Measurements from ENCODE around the gene FAM110A.

Gene FAM110A

GRCh38 chr20:831251-831650 lies 2.3 kb upstream of the FAM110A start:
- peaks cover 7% of the 10 kb centered on the region for H3K36me3 Mint-ChIP-seq
- peaks cover 29% of the 10 kb centered on the region for H3K4me1 Mint-ChIP-seq
- H3K4me3 Mint-ChIP-seq = no peak overlapping the region
- no peak for ATAC-seq
- H3K9me3 Mint-ChIP-seq = no peaks in the 10 kb centered on the region
- DNase-seq (ENCODE audit: low spot score in 2 of 2) = no peak
- H3K27ac Mint-ChIP-seq = no peak overlapping the region

GRCh38 chr20:831956-832355 lies 1.6 kb upstream of the FAM110A start:
- DNase-seq (ENCODE audit: low spot score in 2 of 2) = no peak
- Mint-ChIP-seq H3K4me1 (peaks cover 36% of the 10 kb centered on the region), H3K4me3 (no peak overlapping the region)

GRCh38 chr20:833121-833449 lies 430 bp upstream of the FAM110A start:
- ATAC-seq (peak; percentile 24), DNase-seq (ENCODE audit: low spot score in 2 of 2) (no peak)
- peak overlapping the region; percentile 78 for H3K4me3 Mint-ChIP-seq

More at GRCh38 chr20:831956-832355, 1.6 kb upstream of the FAM110A start:
- Mint-ChIP-seq H3K9me3 (no peaks in the 10 kb centered on the region), H3K36me3 (peaks cover 14% of the 10 kb centered on the region), H3K27ac (no peak overlapping the region)
- no peak for ATAC-seq

GRCh38 chr20:834151-834746 lies 734 bp downstream of the FAM110A start:
- H3K4me1 Mint-ChIP-seq = peaks cover 51% of the 10 kb centered on the region
- no peak for ATAC-seq

More at GRCh38 chr20:833121-833449, 430 bp upstream of the FAM110A start:
- peaks cover 45% of the 10 kb centered on the region for H3K4me1 Mint-ChIP-seq
- H3K9me3 Mint-ChIP-seq = no peaks in the 10 kb centered on the region
- peaks cover 15% of the 10 kb centered on the region for H3K36me3 Mint-ChIP-seq
- H3K27ac Mint-ChIP-seq = peak overlapping the region; percentile 86

GRCh38 chr20:835608-836045 lies 2.1 kb downstream of the FAM110A start:
- Mint-ChIP-seq H3K4me3 (peak overlapping the region; percentile 78), H3K9me3 (no peaks in the 10 kb centered on the region), H3K36me3 (peaks cover 27% of the 10 kb centered on the region), H3K4me1 (peaks cover 57% of the 10 kb centered on the region), H3K27ac (peak overlapping the region; percentile 81)
- DNase-seq (ENCODE audit: low spot score in 2 of 2) (no peak), ATAC-seq (no peak)

More at GRCh38 chr20:834151-834746, 734 bp downstream of the FAM110A start:
- Mint-ChIP-seq H3K9me3 (no peaks in the 10 kb centered on the region), H3K4me3 (peak overlapping the region; percentile 78), H3K36me3 (peaks cover 18% of the 10 kb centered on the region), H3K27ac (peak overlapping the region; percentile 86)
- no peak for DNase-seq (ENCODE audit: low spot score in 2 of 2)

- H3K9me3 Mint-ChIP-seq = no peaks in the 10 kb centered on the region
- no peak for DNase-seq (ENCODE audit: low spot score in 2 of 2)
- H3K27ac Mint-ChIP-seq = peak overlapping the region; percentile 81
- peaks cover 57% of the 10 kb centered on the region for H3K4me1 Mint-ChIP-seq
- H3K36me3 Mint-ChIP-seq = peaks cover 27% of the 10 kb centered on the region
- peak overlapping the region; percentile 78 for H3K4me3 Mint-ChIP-seq
- peak; percentile 44 for ATAC-seq
Observed at GRCh38 chr20:836190-836589, 2.7 kb downstream of the FAM110A start.

GRCh38 chr20:839015-839414 lies 5.5 kb downstream of the FAM110A start:
- Mint-ChIP-seq H3K9me3 (no peaks in the 10 kb centered on the region), H3K4me3 (no peak overlapping the region), H3K4me1 (peaks cover 61% of the 10 kb centered on the region), H3K27ac (peak overlapping the region; percentile 4), H3K36me3 (peaks cover 21% of the 10 kb centered on the region)
- DNase-seq (ENCODE audit: low spot score in 2 of 2) (no peak), ATAC-seq (no peak)

GRCh38 chr20:839626-840025 lies 6.1 kb downstream of the FAM110A start:
- Mint-ChIP-seq H3K9me3 (no peaks in the 10 kb centered on the region), H3K4me1 (peaks cover 62% of the 10 kb centered on the region), H3K4me3 (no peak overlapping the region), H3K36me3 (peaks cover 21% of the 10 kb centered on the region), H3K27ac (no peak overlapping the region)
- ATAC-seq = no peak
- DNase-seq (ENCODE audit: low spot score in 2 of 2) = no peak

GRCh38 chr20:840503-840857 lies 7.0 kb downstream of the FAM110A start:
- H3K36me3 Mint-ChIP-seq = peaks cover 21% of the 10 kb centered on the region
- no peak for DNase-seq (ENCODE audit: low spot score in 2 of 2)
- H3K4me3 Mint-ChIP-seq = peak overlapping the region; percentile 42
- H3K9me3 Mint-ChIP-seq = no peaks in the 10 kb centered on the region
- ATAC-seq = no peak
- H3K4me1 Mint-ChIP-seq = peaks cover 58% of the 10 kb centered on the region
- no peak overlapping the region for H3K27ac Mint-ChIP-seq

- Mint-ChIP-seq H3K36me3 (peaks cover 25% of the 10 kb centered on the region), H3K27ac (no peak overlapping the region), H3K4me1 (peaks cover 58% of the 10 kb centered on the region), H3K9me3 (no peaks in the 10 kb centered on the region), H3K4me3 (peak overlapping the region; percentile 42)
- ATAC-seq (no peak), DNase-seq (ENCODE audit: low spot score in 2 of 2) (no peak)
Observed at GRCh38 chr20:840858-841567, 7.5 kb downstream of the FAM110A start.

GRCh38 chr20:841568-842546 lies 8.3 kb downstream of the FAM110A start:
- Mint-ChIP-seq H3K4me1 (peaks cover 58% of the 10 kb centered on the region), H3K36me3 (peaks cover 21% of the 10 kb centered on the region), H3K27ac (no peak overlapping the region), H3K9me3 (no peaks in the 10 kb centered on the region), H3K4me3 (no peak overlapping the region)
- DNase-seq (ENCODE audit: low spot score in 2 of 2) (no peak), ATAC-seq (no peak)

GRCh38 chr20:842547-842940 lies 9.0 kb downstream of the FAM110A start:
- ATAC-seq (no peak), DNase-seq (ENCODE audit: low spot score in 2 of 2) (no peak)
- Mint-ChIP-seq H3K9me3 (no peaks in the 10 kb centered on the region), H3K36me3 (peaks cover 26% of the 10 kb centered on the region), H3K4me1 (peaks cover 58% of the 10 kb centered on the region), H3K4me3 (no peak overlapping the region), H3K27ac (no peak overlapping the region)

GRCh38 chr20:843912-844311 lies 10.4 kb downstream of the FAM110A start:
- Mint-ChIP-seq H3K9me3 (no peaks in the 10 kb centered on the region), H3K4me1 (peaks cover 54% of the 10 kb centered on the region), H3K27ac (no peak overlapping the region), H3K36me3 (peaks cover 28% of the 10 kb centered on the region), H3K4me3 (peak overlapping the region; percentile 85)
- DNase-seq (ENCODE audit: low spot score in 2 of 2) = no peak
- no peak for ATAC-seq

GRCh38 chr20:844473-845225 lies 11.1 kb downstream of the FAM110A start:
- Mint-ChIP-seq H3K9me3 (no peaks in the 10 kb centered on the region), H3K4me3 (peak overlapping the region; percentile 85), H3K4me1 (peaks cover 54% of the 10 kb centered on the region), H3K36me3 (peaks cover 22% of the 10 kb centered on the region), H3K27ac (no peak overlapping the region)
- peak; percentile 94 for ATAC-seq
- peak; percentile 52 to 86 for DNase-seq (ENCODE audit: low spot score in 2 of 2)
